Hepatocyte (in vitro differentiated cells): ENCODE measurements around the gene SEMA3G. TPM values are rescaled to one million over a fixed set of nuclear protein-coding genes. Genes with fewer than 3 reads are reported as not detected.

Experiments
- DNase-seq: peaks from one replicate; pipeline ENCODE4 v3.0.0-alpha.2; 2016; ENCODE audit warnings: low spot score
- H2AFZ ChIP-seq: fragments of 200-600 bp; sonication (generic); 2 replicates; pipeline ENCODE4 v1.6.0; 2016; ENCODE audit warnings: antibody characterized with exemption, mild to moderate bottlenecking
- H3K27ac ChIP-seq: fragments of 200-600 bp; sonication (generic); 2 replicates; pipeline ENCODE4 v1.5.1; 2016; ENCODE audit warnings: mild to moderate bottlenecking
- H3K27me3 ChIP-seq: fragments of 200-600 bp; sonication (generic); 2 replicates; pipeline ENCODE4 v1.6.1; 2016
- H3K36me3 ChIP-seq: fragments of 200-600 bp; sonication (generic); replicated peaks from 2 replicates; pipeline ENCODE4 v1.5.1; 2016; ENCODE audit warnings: low read depth; ENCODE audit not compliant: insufficient read depth
- H3K4me1 ChIP-seq: fragments of 200-600 bp; sonication (generic); 2 replicates; pipeline ENCODE4 v1.5.1; 2016; ENCODE audit warnings: mild to moderate bottlenecking, moderate library complexity; ENCODE audit not compliant: insufficient read depth
- H3K4me2 ChIP-seq: fragments of 200-600 bp; sonication (generic); 2 replicates; pipeline ENCODE4 v1.6.0; 2016
- H3K4me3 ChIP-seq: fragments of 200-600 bp; sonication (generic); 2 replicates; pipeline ENCODE4 v1.5.1; 2016; ENCODE audit warnings: mild to moderate bottlenecking
- H3K79me2 ChIP-seq: fragments of 200-600 bp; sonication (generic); 2 replicates; pipeline ENCODE4 v1.6.0; 2017; ENCODE audit warnings: mild to moderate bottlenecking
- H3K9me2 ChIP-seq: fragments of 200-600 bp; sonication (generic); replicated peaks from 2 replicates; pipeline ENCODE4 v1.6.0; 2017; ENCODE audit warnings: mild to moderate bottlenecking; ENCODE audit not compliant: insufficient read depth
- H3K9me3 ChIP-seq: fragments of 200-600 bp; sonication (generic); 2 replicates; pipeline ENCODE4 v1.5.1; 2016; ENCODE audit warnings: low read depth, mild to moderate bottlenecking
- H4K20me1 ChIP-seq: fragments of 200-600 bp; sonication (generic); 2 replicates; pipeline ENCODE4 v1.6.0; 2016; ENCODE audit warnings: mild to moderate bottlenecking; ENCODE audit not compliant: insufficient read depth, poor library complexity, severe bottlenecking
- CTCF ChIP-seq: fragments of 200-600 bp; sonication (generic); IDR thresholded peaks from 2 replicates; pipeline ENCODE4 v1.5.1; 2016; ENCODE audit warnings: antibody characterized with exemption, mild to moderate bottlenecking; ENCODE audit not compliant: poor library complexity
- EZH2 ChIP-seq: fragments of 200-600 bp; sonication (generic); IDR thresholded peaks from 2 replicates; pipeline ENCODE4 v1.6.1; 2016; ENCODE audit warnings: antibody characterized with exemption, mild to moderate bottlenecking, borderline replicate concordance
- EZH2phosphoT487 ChIP-seq: fragments of 200-600 bp; sonication (generic); IDR thresholded peaks from one replicate; pipeline ENCODE4 v1.6.1; 2018; ENCODE audit warnings: antibody characterized with exemption, mild to moderate bottlenecking, low read depth, moderate library complexity; ENCODE audit not compliant: unreplicated experiment, severe bottlenecking
- WGBS: methylation state at CpG from one replicate; pipeline ENCODE4 v1.1.6; 2016; ENCODE audit warnings: low lambda C conversion rate; ENCODE audit errors: missing lambda C conversion rate; 5-methylcytosine and 5-hydroxymethylcytosine counted together
- polyA plus RNA-seq: library from polyadenylated mRNA; unstranded; fragments of >200 nt; fragmentation: Nextera tagmentation; extraction: Ambion mirVana; gene quantifications from 2 replicates; pipeline ENCODE4 v1.2.1, GENCODE V29; 2016
- total RNA-seq: library from RNA; depleted of rRNA; stranded (reverse); fragments of >200 nt; gene quantifications from 2 replicates; pipeline ENCODE4 v1.2.3, GENCODE V29; 2014

SEMA3G gene
- total and polyA plus RNA-seq, 2 experiments from 2014 or later = 0.48 to 3.8 TPM

- H3K27me3 ChIP-seq = no peaks in the 10 kb centered on the region
- H3K9me2 ChIP-seq = no peaks in the 10 kb centered on the region
- H4K20me1 ChIP-seq = peaks cover 12% of the 10 kb centered on the region
- no peak overlapping the region for H3K4me2 ChIP-seq
- H3K9me3 ChIP-seq = no peaks in the 10 kb centered on the region
- WGBS = 99% methylated on average over 4 of the region's 4 CpGs
- peaks cover 17% of the 10 kb centered on the region for H3K4me1 ChIP-seq
- H3K36me3 ChIP-seq = no peaks in the 10 kb centered on the region
- no peak overlapping the region for H3K27ac ChIP-seq
- peaks cover 36% of the 10 kb centered on the region for H3K79me2 ChIP-seq
- DNase-seq = no peak
- TF ChIP-seq EZH2 = no peak
- no peak for TF ChIP-seq CTCF
- no peak for TF ChIP-seq EZH2phosphoT487
- H2AFZ ChIP-seq = no peak overlapping the region
- H3K4me3 ChIP-seq = no peak overlapping the region
Observed at GRCh38 chr3:52470920-52471319, 26.0 kb upstream of the SEMA3G start.

GRCh38 chr3:52469001-52469400, 24.1 kb upstream of the SEMA3G start:
- Histone ChIP-seq H3K9me2 (no peaks in the 10 kb centered on the region), H3K9me3 (no peaks in the 10 kb centered on the region), H3K79me2 (peaks cover 55% of the 10 kb centered on the region), H3K27me3 (no peaks in the 10 kb centered on the region), H3K4me3 (no peak overlapping the region), H2AFZ (no peak overlapping the region), H3K27ac (peak overlapping the region; percentile 69), H4K20me1 (peaks cover 12% of the 10 kb centered on the region), H3K36me3 (no peaks in the 10 kb centered on the region), H3K4me1 (peaks cover 17% of the 10 kb centered on the region), H3K4me2 (peak overlapping the region; percentile 48)
- TF ChIP-seq EZH2 (no peak), CTCF (no peak), EZH2phosphoT487 (no peak)
- DNase-seq = no peak
- WGBS = 67% methylated on average over 5 of the region's 5 CpGs

GRCh38 chr3:52468336-52468735, 23.4 kb upstream of the SEMA3G start:
- Histone ChIP-seq H3K27ac (peak overlapping the region; percentile 69), H3K4me3 (no peak overlapping the region), H3K4me1 (peaks cover 17% of the 10 kb centered on the region), H3K9me2 (no peaks in the 10 kb centered on the region), H3K9me3 (no peaks in the 10 kb centered on the region), H3K4me2 (peak overlapping the region; percentile 48), H3K79me2 (peaks cover 60% of the 10 kb centered on the region), H4K20me1 (peaks cover 12% of the 10 kb centered on the region), H3K27me3 (no peaks in the 10 kb centered on the region), H3K36me3 (no peaks in the 10 kb centered on the region), H2AFZ (no peak overlapping the region)
- no peak for DNase-seq
- WGBS = 65% methylated on average over 9 of the region's 9 CpGs
- TF ChIP-seq EZH2 = no peak
- no peak for TF ChIP-seq EZH2phosphoT487
- TF ChIP-seq CTCF = no peak

GRCh38 chr3:52463416-52463815, 18.5 kb upstream of the SEMA3G start:
- TF ChIP-seq EZH2phosphoT487 (no peak), CTCF (no peak)
- DNase-seq = no peak
- Histone ChIP-seq H3K27ac (no peak overlapping the region), H3K9me3 (no peaks in the 10 kb centered on the region), H3K79me2 (peaks cover 85% of the 10 kb centered on the region), H3K36me3 (no peaks in the 10 kb centered on the region), H2AFZ (no peak overlapping the region), H4K20me1 (peaks cover 7% of the 10 kb centered on the region), H3K4me2 (no peak overlapping the region), H3K27me3 (no peaks in the 10 kb centered on the region), H3K9me2 (no peaks in the 10 kb centered on the region), H3K4me1 (peaks cover 6% of the 10 kb centered on the region), H3K4me3 (no peak overlapping the region)
- WGBS = 90% methylated on average over 5 of the region's 5 CpGs
